ENCODE data around the gene CLSTN1. TPM values are rescaled to one million over a fixed set of nuclear protein-coding genes. Genes with fewer than 3 reads are reported as not detected.

The CLSTN1 gene
- total RNA-seq, 2 experiments from 2014 or later = 34.9 to 36.7 TPM

DNA sequence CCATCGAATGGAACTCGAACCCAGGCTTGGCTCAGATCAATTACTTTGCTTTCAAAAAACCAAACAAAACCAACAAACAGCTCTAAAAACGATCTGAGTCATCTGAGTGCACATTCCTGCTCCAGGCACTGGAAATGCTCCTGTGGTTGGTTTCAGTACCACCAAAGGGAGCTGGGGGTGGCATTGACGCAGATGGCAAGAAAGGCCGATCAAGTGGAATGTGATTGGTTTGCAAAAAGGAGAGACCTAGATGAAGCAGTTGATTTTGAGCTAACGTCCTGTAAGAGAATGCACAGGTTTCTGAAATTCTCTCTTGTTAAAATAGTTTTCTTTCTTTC is 132.7 kb downstream of the CLSTN1 start:
- ChIA-PET CTCF (interaction anchor here (0.7 to 1.8 kb wide), 9 partner anchors 13 to 60 kb away, joined by 3 to 10 read pairs (median 3); partner anchors contain the start of gene PIK3CD), POLR2A (no interaction called here)
- Mint-ChIP-seq H3K36me3 (ENCODE audit: low read depth) (peaks cover 41% of the 10 kb centered on the region), H3K4me3 (peak overlapping the region; percentile 80), H3K9me3 (ENCODE audit: low read depth) (no peaks in the 10 kb centered on the region), H3K4me1 (peaks cover 70% of the 10 kb centered on the region), H3K27ac (peak overlapping the region; percentile 76), H3K27me3 (no peaks in the 10 kb centered on the region)
- DNase-seq = peak; percentile 53
- ATAC-seq = no peak
- intact Hi-C loops (cut with DNase I, micrococcal nuclease) = loop anchor here in 1 of 2 experiments (2.0 kb wide), 1 partner anchor 64 kb away; no protein-coding TSS in a partner anchor

DNA sequence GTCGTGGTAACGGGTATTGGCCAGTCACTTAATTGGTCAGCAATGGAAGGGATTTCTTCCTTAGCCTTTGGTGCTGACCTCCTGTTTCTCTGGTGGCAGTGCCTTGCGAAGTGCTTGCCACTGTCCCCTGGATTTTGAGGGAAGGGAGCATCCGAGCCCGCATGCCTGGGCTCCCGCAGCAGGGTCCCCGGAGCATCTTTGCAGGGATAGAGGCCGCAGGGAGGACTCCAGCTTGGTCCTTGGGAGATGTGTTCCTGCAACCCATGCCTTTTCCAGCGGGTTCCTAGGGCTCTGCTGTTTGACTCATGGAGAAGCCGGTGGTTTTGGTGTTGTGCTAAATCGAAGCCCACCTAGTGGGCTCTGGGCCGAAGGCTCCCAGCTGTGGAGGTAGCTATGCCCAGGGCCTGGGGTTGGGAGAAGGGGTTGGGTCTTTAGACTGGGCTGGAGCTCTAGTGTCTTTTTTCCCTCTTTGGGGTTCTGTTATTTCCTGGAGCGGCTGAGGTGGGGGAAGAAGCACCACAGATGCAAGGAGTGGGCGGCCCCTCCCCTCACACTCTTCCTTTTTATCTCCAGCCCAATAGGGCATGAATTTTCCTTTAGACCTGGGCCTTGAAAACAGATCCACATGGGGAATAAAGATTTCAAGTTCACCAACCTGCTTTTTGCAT is 133.2 kb downstream of the CLSTN1 start:
- Mint-ChIP-seq H3K9me3 (ENCODE audit: low read depth) (no peaks in the 10 kb centered on the region), H3K4me1 (peaks cover 75% of the 10 kb centered on the region), H3K36me3 (ENCODE audit: low read depth) (peaks cover 41% of the 10 kb centered on the region), H3K27ac (peak overlapping the region; percentile 76), H3K27me3 (no peaks in the 10 kb centered on the region), H3K4me3 (peak overlapping the region; percentile 80)
- ChIA-PET POLR2A (no interaction called here), CTCF (interaction anchor here (0.7 to 1.8 kb wide), 6 partner anchors 13 to 78 kb away, joined by 3 to 10 read pairs (median 4); partner anchors contain the start of gene PIK3CD)
- intact Hi-C loops (cut with DNase I, micrococcal nuclease) = loop anchor here in 1 of 2 experiments (2.0 kb wide), 1 partner anchor 64 kb away; no protein-coding TSS in a partner anchor
- no peak for DNase-seq
- no peak for ATAC-seq

DNA sequence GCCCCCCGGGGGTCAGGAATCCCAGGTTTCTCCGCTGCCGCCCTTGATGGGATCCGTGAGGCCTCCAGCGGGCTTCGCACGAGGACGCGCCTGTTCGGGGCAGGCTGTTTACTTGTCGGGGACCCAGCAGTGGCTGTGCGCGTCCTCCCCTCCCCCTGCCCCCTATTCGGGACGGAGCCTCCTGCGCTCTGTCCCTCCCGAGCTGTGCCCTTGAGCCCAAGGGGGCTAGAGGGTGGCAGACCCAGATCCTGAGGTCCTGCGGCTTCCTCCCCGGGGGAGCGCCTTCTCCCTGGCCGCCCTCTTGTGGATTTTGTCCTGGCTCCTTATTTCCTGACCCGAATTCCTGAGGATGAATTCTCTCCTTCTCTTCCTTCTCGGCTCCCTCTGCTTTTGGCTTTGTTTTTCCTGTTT is 133.8 kb downstream of the CLSTN1 start:
- ATAC-seq (no peak), DNase-seq (peak; percentile 54)
- Mint-ChIP-seq H3K4me3 (peak overlapping the region; percentile 80), H3K9me3 (ENCODE audit: low read depth) (no peaks in the 10 kb centered on the region), H3K27ac (peak overlapping the region; percentile 76), H3K4me1 (peaks cover 71% of the 10 kb centered on the region), H3K27me3 (no peaks in the 10 kb centered on the region), H3K36me3 (ENCODE audit: low read depth) (peaks cover 36% of the 10 kb centered on the region)
- ChIA-PET POLR2A (no interaction called here), CTCF (interaction anchor here (0.7 to 1.5 kb wide), 2 partner anchors 31 to 77 kb away, joined by 3 to 5 read pairs; no protein-coding TSS in a partner anchor)
- intact Hi-C loops (cut with DNase I, micrococcal nuclease) = loop anchor here (1.0 to 5.0 kb wide), 9 partner anchors 20 to 220 kb away; partner anchors contain the start of genes CTNNBIP1 (in 1 of the 2), SLC25A33 (in 1 of the 2) and TMEM201 (in 1 of the 2)

DNA sequence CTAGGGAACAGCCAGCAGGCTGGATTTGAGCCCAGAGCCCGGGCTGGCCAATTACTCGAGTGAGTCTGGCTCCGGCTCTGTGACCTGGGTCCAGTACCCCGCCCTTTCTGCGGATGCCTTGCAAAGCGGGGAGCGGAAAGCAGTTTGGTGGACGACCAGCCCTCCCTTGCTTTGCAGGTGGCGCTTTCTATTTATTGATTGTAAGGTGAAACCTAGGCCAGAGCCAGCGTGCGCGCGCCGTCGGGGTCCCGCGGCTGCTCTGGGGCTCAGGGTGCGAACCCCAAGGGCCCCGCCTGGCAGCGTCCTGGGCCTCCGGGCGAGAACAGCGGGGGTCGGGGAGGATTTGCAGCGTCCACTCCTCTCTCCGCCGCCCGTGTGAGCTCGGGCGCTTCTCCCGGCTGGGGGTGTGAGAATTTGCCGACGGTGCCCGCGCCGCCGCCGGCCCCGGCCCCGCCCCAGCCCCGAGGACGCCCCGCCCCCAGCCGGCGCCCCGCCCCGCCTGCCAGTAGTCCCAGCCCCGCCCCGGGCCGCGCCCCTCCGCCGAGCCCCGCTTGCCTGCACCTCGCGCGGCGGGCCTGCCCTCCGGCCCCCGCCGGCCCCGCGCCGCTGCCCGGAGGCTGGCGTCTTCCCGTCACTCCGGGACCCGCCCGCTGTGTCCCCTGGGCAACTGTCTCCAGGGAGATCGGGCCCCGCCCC is 134.6 kb downstream of the CLSTN1 start:
- DNase-seq = peak; percentile 93
- no peaks in the 10 kb centered on the region for H3K27me3 Mint-ChIP-seq
- no peaks in the 10 kb centered on the region for H3K9me3 Mint-ChIP-seq (ENCODE audit: low read depth)
- H3K27ac Mint-ChIP-seq = peak overlapping the region; percentile 77
- ChIA-PET POLR2A (no interaction called here), CTCF (interaction anchor here (0.9 to 1.4 kb wide), 3 partner anchors 14 to 137 kb away, joined by 3 to 5 read pairs (median 3); no protein-coding TSS in a partner anchor)
- peaks cover 70% of the 10 kb centered on the region for H3K4me1 Mint-ChIP-seq
- ATAC-seq = peak; percentile 78
- peak overlapping the region; percentile 70 for H3K4me3 Mint-ChIP-seq
- intact Hi-C loops (cut with DNase I, micrococcal nuclease) = loop anchor here (1.0 to 5.0 kb wide), 8 partner anchors 19 to 221 kb away; partner anchors contain the start of genes CTNNBIP1 (in 1 of the 2), SLC25A33 (in 1 of the 2) and TMEM201 (in 1 of the 2)
- H3K36me3 Mint-ChIP-seq (ENCODE audit: low read depth) = peaks cover 32% of the 10 kb centered on the region

DNA sequence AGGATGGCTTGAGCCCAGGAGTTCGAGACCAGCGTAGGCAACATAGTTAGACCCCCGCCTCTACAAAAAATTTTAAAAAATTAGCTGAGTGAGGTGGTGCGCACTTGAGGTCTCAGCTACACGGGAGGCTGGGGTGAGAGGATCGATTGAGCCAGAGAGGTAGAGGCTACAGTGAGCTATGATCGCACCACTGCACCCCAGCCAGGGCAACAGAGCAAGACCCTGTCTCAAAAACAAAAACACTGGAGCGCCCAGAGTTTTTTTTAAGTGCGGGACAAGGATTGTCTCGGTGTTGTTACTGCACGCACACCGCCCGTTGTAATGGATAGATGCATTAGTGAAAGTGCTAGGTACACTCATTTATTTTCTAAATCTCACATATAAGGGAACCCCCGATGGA is 135.2 kb downstream of the CLSTN1 start:
- intact Hi-C loops (cut with DNase I, micrococcal nuclease) = loop anchor here in 1 of 2 experiments (5.0 kb wide), 1 partner anchor 39 kb away; no protein-coding TSS in a partner anchor
- peak overlapping the region; percentile 77 for H3K27ac Mint-ChIP-seq
- ChIA-PET CTCF (interaction anchor here (0.6 to 1.4 kb wide), 8 partner anchors 14 to 197 kb away, joined by 3 to 5 read pairs (median 3); no protein-coding TSS in a partner anchor), POLR2A (no interaction called here)
- ATAC-seq (no peak), DNase-seq (no peak)
- peaks cover 70% of the 10 kb centered on the region for H3K4me1 Mint-ChIP-seq
- no peaks in the 10 kb centered on the region for H3K27me3 Mint-ChIP-seq
- no peaks in the 10 kb centered on the region for H3K9me3 Mint-ChIP-seq (ENCODE audit: low read depth)
- H3K4me3 Mint-ChIP-seq = peak overlapping the region; percentile 70
- H3K36me3 Mint-ChIP-seq (ENCODE audit: low read depth) = peaks cover 31% of the 10 kb centered on the region

DNA sequence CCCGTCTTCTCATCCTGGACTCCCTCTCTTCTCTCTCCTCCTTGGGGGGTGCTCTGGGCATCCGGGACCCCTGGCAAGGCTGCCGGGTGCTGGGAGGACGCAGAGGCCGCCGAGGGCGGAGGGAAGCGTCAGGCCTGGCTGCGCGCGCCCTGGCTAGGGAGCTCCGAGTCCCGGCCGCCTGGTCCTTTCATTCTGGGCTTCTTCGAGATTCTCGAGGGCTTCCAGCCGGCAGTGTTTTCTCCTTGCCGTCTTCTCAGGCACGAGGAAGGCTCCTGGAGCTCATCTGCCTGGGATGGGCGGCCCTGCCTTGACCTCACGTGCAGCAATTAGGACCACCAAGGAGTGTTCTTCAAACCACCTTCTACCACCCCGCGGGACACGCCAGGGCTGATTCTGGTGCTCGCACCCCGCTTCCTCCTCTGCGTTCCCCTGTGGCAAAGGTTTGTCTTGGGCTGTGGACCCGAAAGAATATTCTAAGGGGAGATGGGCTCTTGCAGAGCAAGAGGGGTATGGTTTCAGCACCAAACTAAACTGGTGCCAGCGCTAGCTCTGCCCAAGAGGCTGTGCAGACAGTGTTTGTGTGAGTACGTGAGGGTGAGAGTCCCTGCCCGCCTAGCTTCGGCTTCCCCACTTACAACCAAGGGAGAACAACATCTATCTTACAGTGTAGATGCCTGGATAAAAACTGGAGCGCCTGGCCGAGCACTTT is 135.7 kb downstream of the CLSTN1 start:
- ATAC-seq = no peak
- POLR2A ChIA-PET = interaction anchor here (0.9 kb wide), 1 partner anchor 11 kb away, joined by 4 read pairs; no protein-coding TSS in a partner anchor

DNA sequence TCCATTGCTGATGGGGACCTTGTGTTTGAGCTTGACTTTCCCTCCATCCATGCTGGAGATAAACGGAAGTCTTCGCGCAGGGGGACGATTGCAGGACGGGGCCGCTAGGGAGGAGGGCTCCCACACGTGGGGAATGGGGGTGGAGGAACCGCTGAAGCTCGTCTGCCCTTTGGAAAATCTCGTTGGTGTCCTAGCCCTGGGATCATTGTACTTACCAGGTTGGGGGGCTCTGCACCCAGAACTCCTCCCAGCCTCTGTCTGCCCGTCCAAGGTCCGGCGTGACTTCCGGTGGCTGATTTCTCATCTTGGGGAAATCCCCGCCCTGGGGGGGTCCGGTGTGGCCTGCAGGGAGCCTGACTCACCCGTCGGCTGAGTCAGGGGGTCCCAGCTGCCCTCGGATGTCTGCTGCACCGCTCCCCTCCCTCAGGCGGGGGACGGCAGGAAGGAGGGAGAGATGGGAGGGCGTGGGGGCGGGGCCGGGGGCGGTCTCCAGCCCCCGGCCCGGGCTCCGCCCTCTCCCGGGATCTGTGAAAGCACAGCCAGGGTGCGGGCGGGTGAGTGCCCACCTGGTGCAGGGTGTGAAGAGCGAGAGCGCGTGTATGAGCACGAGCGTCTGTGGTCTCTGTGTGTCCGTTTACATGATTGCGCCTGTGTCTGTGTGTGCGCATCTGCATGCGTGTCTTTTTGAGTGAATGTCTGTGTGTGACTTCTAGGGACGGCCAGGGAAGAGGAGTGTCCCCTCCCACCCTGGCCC is 136.5 kb downstream of the CLSTN1 start:
- ChIA-PET CTCF (interaction anchor here (0.6 to 2.0 kb wide), 6 partner anchors 16 to 59 kb away, joined by 3 to 9 read pairs (median 3); no protein-coding TSS in a partner anchor), POLR2A (interaction anchor here (0.6 to 1.8 kb wide), 3 partner anchors 11 to 33 kb away, joined by 4 to 5 read pairs (median 4); no protein-coding TSS in a partner anchor)
- Mint-ChIP-seq H3K4me3 (peak overlapping the region; percentile 70), H3K27ac (peak overlapping the region; percentile 77), H3K9me3 (ENCODE audit: low read depth) (no peaks in the 10 kb centered on the region), H3K27me3 (no peaks in the 10 kb centered on the region), H3K36me3 (ENCODE audit: low read depth) (peaks cover 29% of the 10 kb centered on the region), H3K4me1 (peaks cover 71% of the 10 kb centered on the region)
- intact Hi-C loops (cut with DNase I, micrococcal nuclease) = loop anchor here in 1 of 2 experiments (1.0 to 5.0 kb wide), 3 partner anchors 16 to 40 kb away; no protein-coding TSS in a partner anchor
- DNase-seq (peak; percentile 79), ATAC-seq (peak; percentile 42)

More for the DNA sequence above, 135.7 kb downstream of the CLSTN1 start:
- H3K9me3 Mint-ChIP-seq (ENCODE audit: low read depth) = no peaks in the 10 kb centered on the region
- H3K4me1 Mint-ChIP-seq = peaks cover 73% of the 10 kb centered on the region
- CTCF ChIA-PET = interaction anchor here (0.6 to 1.4 kb wide), 9 partner anchors 15 to 197 kb away, joined by 3 to 5 read pairs (median 3); no protein-coding TSS in a partner anchor
- peak overlapping the region; percentile 70 for H3K4me3 Mint-ChIP-seq
- peak overlapping the region; percentile 77 for H3K27ac Mint-ChIP-seq
- intact Hi-C loops (cut with DNase I, micrococcal nuclease) = loop anchor here in 1 of 2 experiments (1.0 to 5.0 kb wide), 3 partner anchors 17 to 39 kb away; no protein-coding TSS in a partner anchor
- peak; percentile 36 for DNase-seq
- peaks cover 34% of the 10 kb centered on the region for H3K36me3 Mint-ChIP-seq (ENCODE audit: low read depth)
- H3K27me3 Mint-ChIP-seq = no peaks in the 10 kb centered on the region

DNA sequence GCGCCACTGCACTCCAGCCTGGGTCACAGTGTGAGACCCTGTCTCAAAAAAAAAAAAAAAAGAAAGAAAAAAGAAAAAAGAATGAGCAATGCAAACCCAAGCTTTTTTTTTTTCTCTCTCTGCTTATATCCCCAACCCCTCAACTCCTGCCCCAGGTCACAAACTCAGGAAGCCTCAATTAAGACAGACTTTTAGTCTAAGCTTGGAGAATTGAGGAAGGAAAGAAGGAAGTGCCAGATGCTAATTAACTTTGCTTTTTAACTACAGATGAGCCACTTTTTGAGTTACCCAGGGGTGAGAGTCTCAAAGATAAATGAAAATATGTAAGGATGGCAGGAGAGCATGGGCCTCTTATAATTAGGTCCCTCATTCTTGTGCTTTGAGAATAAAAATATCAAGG is 139.0 kb downstream of the CLSTN1 start:
- ChIA-PET CTCF (interaction anchor here (0.7 to 1.6 kb wide), 3 partner anchors 18 to 59 kb away, joined by 3 to 5 read pairs (median 3); no protein-coding TSS in a partner anchor), POLR2A (interaction anchor here (0.7 kb wide), 2 partner anchors 10 to 54 kb away, joined by 3 read pairs; no protein-coding TSS in a partner anchor)
- H3K27me3 Mint-ChIP-seq = no peaks in the 10 kb centered on the region
- DNase-seq = no peak
- no peak overlapping the region for H3K4me3 Mint-ChIP-seq
- H3K4me1 Mint-ChIP-seq = peaks cover 59% of the 10 kb centered on the region
- peak overlapping the region; percentile 70 for H3K27ac Mint-ChIP-seq
- H3K9me3 Mint-ChIP-seq (ENCODE audit: low read depth) = peaks cover 1% of the 10 kb centered on the region
- intact Hi-C loops (cut with DNase I, micrococcal nuclease) = loop anchor here in 1 of 2 experiments (5.0 kb wide), 1 partner anchor 42 kb away; no protein-coding TSS in a partner anchor
- ATAC-seq = no peak
- peaks cover 18% of the 10 kb centered on the region for H3K36me3 Mint-ChIP-seq (ENCODE audit: low read depth)

DNA sequence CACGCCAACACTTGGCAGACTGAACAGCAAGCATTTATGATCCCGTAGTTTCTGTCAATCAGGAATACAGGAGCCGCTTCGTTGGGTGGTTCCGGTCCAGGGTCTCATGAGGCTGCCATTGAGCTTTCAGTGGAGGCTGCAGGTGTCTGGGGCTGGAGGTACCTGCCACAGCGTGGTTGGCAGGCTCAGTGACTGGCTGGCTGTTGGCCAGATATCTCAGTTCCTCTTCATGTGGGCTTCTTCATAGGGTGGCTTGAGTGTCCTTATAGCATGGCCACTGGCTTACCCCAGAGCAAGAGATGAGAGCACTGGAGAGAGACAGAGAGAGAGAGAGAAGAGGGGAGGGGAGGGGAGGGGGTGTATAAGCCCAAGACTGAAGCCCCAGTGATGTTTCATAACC is 142.9 kb downstream of the CLSTN1 start:
- peaks cover 1% of the 10 kb centered on the region for H3K9me3 Mint-ChIP-seq (ENCODE audit: low read depth)
- no peak for ATAC-seq
- intact Hi-C loops (cut with DNase I, micrococcal nuclease) = no loop called here
- DNase-seq = no peak
- CTCF ChIA-PET = interaction anchor here (0.7 to 1.6 kb wide), 5 partner anchors 18 to 41 kb away, joined by 3 to 5 read pairs (median 3); no protein-coding TSS in a partner anchor
- peaks cover 40% of the 10 kb centered on the region for H3K36me3 Mint-ChIP-seq (ENCODE audit: low read depth)
- no peaks in the 10 kb centered on the region for H3K27me3 Mint-ChIP-seq
- no peak overlapping the region for H3K4me3 Mint-ChIP-seq
- peak overlapping the region; percentile 73 for H3K27ac Mint-ChIP-seq
- H3K4me1 Mint-ChIP-seq = peaks cover 61% of the 10 kb centered on the region
- POLR2A ChIA-PET = interaction anchor here (0.6 to 0.8 kb wide), 2 partner anchors 27 to 574 kb away, joined by 3 read pairs; no protein-coding TSS in a partner anchor

DNA sequence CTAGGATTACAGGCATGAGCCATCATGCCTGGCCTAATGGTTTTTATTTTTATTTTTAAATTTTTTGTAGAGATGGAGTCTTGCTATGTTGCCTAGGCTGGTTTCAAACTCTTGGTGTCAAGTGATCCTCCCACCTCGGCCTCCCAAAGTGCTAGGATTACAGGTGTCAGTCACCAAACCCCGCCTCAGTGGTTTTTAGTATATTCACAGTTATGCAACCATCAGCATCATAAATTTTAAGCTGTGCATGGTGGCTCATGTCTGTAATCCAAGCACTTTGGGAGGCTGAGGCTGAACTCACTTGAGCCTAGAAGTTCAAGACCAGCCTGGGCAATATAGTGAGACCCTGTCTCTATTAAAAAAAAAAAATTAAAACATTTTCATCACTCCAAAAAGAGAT is 143.7 kb downstream of the CLSTN1 start:
- H3K4me3 Mint-ChIP-seq = no peak overlapping the region
- peaks cover 1% of the 10 kb centered on the region for H3K9me3 Mint-ChIP-seq (ENCODE audit: low read depth)
- H3K27me3 Mint-ChIP-seq = no peaks in the 10 kb centered on the region
- peaks cover 58% of the 10 kb centered on the region for H3K4me1 Mint-ChIP-seq
- peaks cover 42% of the 10 kb centered on the region for H3K36me3 Mint-ChIP-seq (ENCODE audit: low read depth)
- POLR2A ChIA-PET = interaction anchor here (0.6 kb wide), 1 partner anchor 573 kb away, joined by 3 read pairs; no protein-coding TSS in a partner anchor
- no peak overlapping the region for H3K27ac Mint-ChIP-seq
- intact Hi-C loops (cut with DNase I, micrococcal nuclease) = no loop called here
- CTCF ChIA-PET = interaction anchor here (0.6 kb wide), 1 partner anchor 814 kb away, joined by 4 read pairs; no protein-coding TSS in a partner anchor
- ATAC-seq = no peak
- no peak for DNase-seq

Data from activated CD4-positive, alpha-beta T cell treated with anti-CD3 and anti-CD28 coated beads for 36 hours (primary cell).